ENCODE measurements around the gene NAALADL2. TPM values are rescaled to one million over a fixed set of nuclear protein-coding genes. Genes with fewer than 3 reads are reported as not detected.

NAALADL2 gene
- total and polyA plus RNA-seq, 3 donors from 2014 or later = 5.4 to 15.6 (median 6.0) TPM

DNA sequence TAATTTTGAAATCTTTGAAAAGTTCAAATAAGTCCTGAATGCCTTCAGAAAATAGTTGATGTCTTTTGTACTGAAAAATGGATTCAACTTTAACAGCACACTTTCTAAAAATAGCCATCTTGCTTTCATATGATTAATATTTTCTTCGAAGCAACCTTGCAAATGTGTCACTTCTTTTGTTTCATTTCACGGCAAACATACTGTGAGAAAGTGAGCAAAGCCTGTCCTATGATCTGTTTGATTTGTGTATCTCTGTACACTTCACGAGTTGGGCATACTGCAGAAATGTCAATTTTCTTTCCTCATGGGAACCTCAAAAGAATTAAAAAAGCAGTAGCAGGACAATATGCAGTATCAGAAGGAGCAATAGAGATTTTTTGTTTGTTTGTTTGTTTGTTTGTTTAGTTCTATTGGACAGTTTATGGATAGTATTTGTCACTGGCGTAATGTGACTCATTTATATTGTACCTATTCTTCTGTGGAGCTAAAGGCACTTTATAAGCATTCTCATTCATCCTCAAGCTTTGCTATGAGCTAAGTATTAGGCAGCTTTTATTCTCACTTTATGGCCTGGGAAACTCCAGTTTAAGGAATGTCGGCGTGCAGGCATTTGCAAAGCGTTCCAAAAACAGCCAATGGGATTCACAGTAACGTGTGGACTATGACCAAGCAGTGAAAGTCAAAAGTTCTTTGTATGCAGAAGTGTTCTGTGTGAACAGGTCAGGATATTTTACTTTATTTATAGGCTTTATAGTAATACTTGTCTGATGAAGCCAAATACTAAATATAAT lies 572.0 kb downstream of the NAALADL2 start:
- Histone ChIP-seq H3K27ac (no peak overlapping the region), H3K4me3 (no peak overlapping the region), H3K36me3 (ENCODE audit: low read depth, missing control alignments) (no peaks in the 10 kb centered on the region), H3K9me3 (no peaks in the 10 kb centered on the region), H3K4me1 (no peaks in the 10 kb centered on the region), H3K27me3 (no peaks in the 10 kb centered on the region)
- intact Hi-C loops (cut with DNase I; ENCODE audit: low total_unique reads) = no loop called here
- DNase-seq = no peak
- 61 to 66% methylated on average over 8 of the region's 8 CpGs for WGBS, 2 donors
- TF ChIP-seq, protein P1, sequence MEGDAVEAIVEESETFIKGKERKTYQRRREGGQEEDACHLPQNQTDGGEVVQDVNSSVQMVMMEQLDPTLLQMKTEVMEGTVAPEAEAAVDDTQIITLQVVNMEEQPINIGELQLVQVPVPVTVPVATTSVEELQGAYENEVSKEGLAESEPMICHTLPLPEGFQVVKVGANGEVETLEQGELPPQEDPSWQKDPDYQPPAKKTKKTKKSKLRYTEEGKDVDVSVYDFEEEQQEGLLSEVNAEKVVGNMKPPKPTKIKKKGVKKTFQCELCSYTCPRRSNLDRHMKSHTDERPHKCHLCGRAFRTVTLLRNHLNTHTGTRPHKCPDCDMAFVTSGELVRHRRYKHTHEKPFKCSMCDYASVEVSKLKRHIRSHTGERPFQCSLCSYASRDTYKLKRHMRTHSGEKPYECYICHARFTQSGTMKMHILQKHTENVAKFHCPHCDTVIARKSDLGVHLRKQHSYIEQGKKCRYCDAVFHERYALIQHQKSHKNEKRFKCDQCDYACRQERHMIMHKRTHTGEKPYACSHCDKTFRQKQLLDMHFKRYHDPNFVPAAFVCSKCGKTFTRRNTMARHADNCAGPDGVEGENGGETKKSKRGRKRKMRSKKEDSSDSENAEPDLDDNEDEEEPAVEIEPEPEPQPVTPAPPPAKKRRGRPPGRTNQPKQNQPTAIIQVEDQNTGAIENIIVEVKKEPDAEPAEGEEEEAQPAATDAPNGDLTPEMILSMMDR (IDR thresholded peaks at IDR 0.05) = no peak

DNA sequence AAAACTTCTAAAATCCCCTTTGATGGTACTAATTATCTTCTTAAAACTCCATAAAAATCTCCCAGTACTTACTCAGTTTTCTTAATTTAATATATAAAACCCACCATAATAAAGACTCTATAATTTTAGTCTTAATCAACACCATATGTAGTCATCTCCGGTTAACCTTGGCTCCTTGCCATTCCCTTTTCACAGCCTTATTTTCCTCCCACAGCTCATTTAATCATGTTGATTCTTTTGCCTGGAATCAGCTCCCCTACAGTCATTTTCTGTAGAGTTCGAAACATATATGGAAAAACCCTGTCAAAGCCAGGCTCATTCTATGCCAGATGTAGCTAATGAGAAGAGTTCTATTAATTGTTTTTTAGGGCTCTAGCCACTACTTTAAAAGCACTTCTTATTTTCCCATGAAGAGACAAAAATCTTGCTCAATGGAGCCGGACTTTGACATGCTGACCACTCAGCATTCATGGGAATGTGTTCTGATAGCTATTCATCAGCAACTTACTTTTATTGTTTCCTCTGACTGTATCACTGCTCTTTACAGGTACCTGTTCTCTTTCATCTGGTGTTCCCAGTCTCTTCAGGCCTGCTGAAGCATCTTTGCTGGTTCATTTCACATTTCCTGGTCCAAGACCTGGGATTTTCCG lies 573.4 kb downstream of the NAALADL2 start:
- Histone ChIP-seq H3K4me1 (no peaks in the 10 kb centered on the region), H3K4me3 (no peak overlapping the region), H3K9me3 (no peaks in the 10 kb centered on the region), H3K27me3 (no peaks in the 10 kb centered on the region), H3K27ac (no peak overlapping the region), H3K36me3 (ENCODE audit: low read depth, missing control alignments) (no peaks in the 10 kb centered on the region)
- intact Hi-C loops (cut with DNase I; ENCODE audit: low total_unique reads) = no loop called here
- 66 to 67% methylated on average over 4 of the region's 4 CpGs for WGBS, 2 donors
- DNase-seq = no peak
- TF ChIP-seq, protein P1 (IDR thresholded peaks at IDR 0.05) = no peak
- TF ChIP-seq POLR2A (IDR thresholded peaks at IDR 0.05) = no peak

DNA sequence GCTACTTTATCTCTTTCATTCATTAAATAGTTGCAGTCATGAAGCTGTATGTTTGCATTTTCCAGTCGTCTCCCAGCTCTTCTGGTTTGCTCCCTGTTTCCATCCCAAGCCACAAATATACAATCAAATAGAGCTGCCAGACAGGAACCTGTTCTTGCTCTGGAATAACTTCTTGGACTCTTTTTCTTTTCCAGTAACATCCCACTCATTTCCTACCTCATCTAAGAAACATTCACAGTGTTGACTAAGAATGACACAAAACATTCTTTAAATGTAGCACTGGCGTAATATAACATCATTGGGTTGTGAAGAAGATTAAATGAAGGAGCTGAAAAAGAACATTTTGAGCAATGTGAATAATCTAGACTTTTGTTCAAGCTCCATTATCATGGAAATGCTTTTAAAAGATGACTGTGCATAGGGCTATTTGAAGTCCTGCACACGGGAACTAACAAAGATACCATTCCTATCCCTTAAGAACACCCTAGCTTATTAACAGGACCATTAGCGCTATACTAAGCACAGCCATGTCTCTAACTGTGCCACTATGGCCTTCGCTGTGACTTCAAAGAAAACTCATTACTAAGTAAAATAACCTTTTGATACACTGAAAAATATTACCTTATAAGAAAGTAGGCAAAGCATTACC lies 574.0 kb downstream of the NAALADL2 start:
- intact Hi-C loops (cut with DNase I; ENCODE audit: low total_unique reads) = no loop called here
- Histone ChIP-seq H3K4me3 (no peak overlapping the region), H3K4me1 (no peaks in the 10 kb centered on the region), H3K27me3 (no peaks in the 10 kb centered on the region), H3K9me3 (no peaks in the 10 kb centered on the region), H3K27ac (no peak overlapping the region), H3K36me3 (ENCODE audit: low read depth, missing control alignments) (no peaks in the 10 kb centered on the region)
- TF ChIP-seq, protein P1 (IDR thresholded peaks at IDR 0.05) = no peak
- TF ChIP-seq POLR2A (IDR thresholded peaks at IDR 0.05) = no peak
- 66 to 79% methylated on average over 5 of the region's 5 CpGs for WGBS, 2 donors
- no peak for DNase-seq

DNA sequence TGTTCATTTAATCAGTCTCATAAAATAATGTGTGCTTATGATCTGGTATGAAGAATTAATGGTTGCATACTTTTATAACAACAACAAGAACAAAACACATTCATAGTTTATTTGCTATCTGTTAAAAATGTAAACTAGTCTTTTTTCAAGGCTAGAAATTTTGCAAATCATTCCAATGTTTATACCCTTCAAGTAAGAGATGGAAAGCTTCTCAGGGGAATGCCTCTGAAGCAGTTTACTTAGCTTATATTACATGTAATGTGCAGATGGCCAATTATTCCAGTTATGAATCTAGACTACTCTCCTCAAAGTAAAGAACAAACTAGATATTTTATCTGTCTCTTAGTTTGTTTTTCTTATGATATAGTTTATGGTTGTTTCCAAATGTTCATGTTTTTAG lies 575.4 kb downstream of the NAALADL2 start:
- Histone ChIP-seq H3K4me1 (no peaks in the 10 kb centered on the region), H3K36me3 (ENCODE audit: low read depth, missing control alignments) (no peaks in the 10 kb centered on the region), H3K27ac (no peak overlapping the region), H3K27me3 (no peaks in the 10 kb centered on the region), H3K4me3 (no peak overlapping the region), H3K9me3 (no peaks in the 10 kb centered on the region)
- no peak for TF ChIP-seq POLR2A (IDR thresholded peaks at IDR 0.05)
- TF ChIP-seq, protein P1 (IDR thresholded peaks at IDR 0.05) = no peak
- DNase-seq = no peak
- intact Hi-C loops (cut with DNase I; ENCODE audit: low total_unique reads) = no loop called here
